Measurements from ENCODE around the gene IL6.

Gene IL6

DNA sequence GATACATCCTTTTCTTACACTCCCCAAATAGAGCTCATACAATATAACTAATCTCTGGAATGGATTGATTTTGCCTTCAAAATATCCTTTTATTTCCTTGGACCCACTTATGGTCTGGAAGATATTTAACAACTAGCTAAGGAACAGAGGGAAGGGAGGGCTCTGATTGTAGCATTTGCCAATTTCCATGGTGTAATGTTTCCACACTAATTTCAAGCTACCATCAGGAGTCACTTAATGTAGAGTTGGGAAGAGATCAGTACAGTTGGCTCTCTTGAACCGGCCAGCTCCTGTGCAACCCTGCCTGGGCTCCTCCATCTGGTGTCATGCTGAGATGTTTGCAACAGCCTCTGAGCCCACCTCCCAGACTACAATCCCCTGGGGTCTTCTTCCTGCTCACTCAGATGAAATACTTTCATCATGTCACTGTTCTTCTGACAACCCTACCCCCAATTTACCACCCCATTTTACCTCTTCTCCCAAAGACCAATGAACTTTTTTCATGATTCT, 8.0 kb upstream of the IL6 start:
- H3K4me3 ChIP-seq (ENCODE audit: low read depth in 1 of 2, low read length in 2 of 2): no peak overlapping the region
- no peaks in the 10 kb centered on the region for H3K4me1 ChIP-seq (ENCODE audit: insufficient read depth, low read length)
- no peaks in the 10 kb centered on the region for H3K79me2 ChIP-seq (ENCODE audit: insufficient read depth, low read length)
- TF ChIP-seq, protein P1, sequence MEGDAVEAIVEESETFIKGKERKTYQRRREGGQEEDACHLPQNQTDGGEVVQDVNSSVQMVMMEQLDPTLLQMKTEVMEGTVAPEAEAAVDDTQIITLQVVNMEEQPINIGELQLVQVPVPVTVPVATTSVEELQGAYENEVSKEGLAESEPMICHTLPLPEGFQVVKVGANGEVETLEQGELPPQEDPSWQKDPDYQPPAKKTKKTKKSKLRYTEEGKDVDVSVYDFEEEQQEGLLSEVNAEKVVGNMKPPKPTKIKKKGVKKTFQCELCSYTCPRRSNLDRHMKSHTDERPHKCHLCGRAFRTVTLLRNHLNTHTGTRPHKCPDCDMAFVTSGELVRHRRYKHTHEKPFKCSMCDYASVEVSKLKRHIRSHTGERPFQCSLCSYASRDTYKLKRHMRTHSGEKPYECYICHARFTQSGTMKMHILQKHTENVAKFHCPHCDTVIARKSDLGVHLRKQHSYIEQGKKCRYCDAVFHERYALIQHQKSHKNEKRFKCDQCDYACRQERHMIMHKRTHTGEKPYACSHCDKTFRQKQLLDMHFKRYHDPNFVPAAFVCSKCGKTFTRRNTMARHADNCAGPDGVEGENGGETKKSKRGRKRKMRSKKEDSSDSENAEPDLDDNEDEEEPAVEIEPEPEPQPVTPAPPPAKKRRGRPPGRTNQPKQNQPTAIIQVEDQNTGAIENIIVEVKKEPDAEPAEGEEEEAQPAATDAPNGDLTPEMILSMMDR (IDR thresholded peaks at IDR 0.05; ENCODE audit: borderline replicate concordance, extremely low read depth, low read length, poor library complexity, severe bottlenecking): no peak
- TF ChIP-seq EZH2 (IDR thresholded peaks at IDR 0.05; ENCODE audit: borderline replicate concordance, low read depth, low read length, severe bottlenecking): no peak
- H3K36me3 ChIP-seq (ENCODE audit: insufficient read depth, low read length): no peaks in the 10 kb centered on the region
- no peak for DNase-seq
- no peaks in the 10 kb centered on the region for H4K20me1 ChIP-seq (ENCODE audit: insufficient read depth, low read length)
- no peak overlapping the region for H2AFZ ChIP-seq (ENCODE audit: low read depth, low read length)
- no peak overlapping the region for H3K27ac ChIP-seq (ENCODE audit: low read length)
- peaks cover 19% of the 10 kb centered on the region for H3K27me3 ChIP-seq (ENCODE audit: insufficient read depth, low read length, poor library complexity)
- H3K9ac ChIP-seq (ENCODE audit: low read depth, low read length): no peak overlapping the region
- H3K4me2 ChIP-seq (ENCODE audit: insufficient read depth, low read length): no peak overlapping the region
- H3K9me3 ChIP-seq (ENCODE audit: insufficient read depth, low read length, severe bottlenecking): no peaks in the 10 kb centered on the region
- no peak for ATAC-seq (ENCODE audit: insufficient read depth, low read depth)

GRCh38 chr7:22720791-22721786, 5.9 kb upstream of the IL6 start:
- Histone ChIP-seq H4K20me1 (ENCODE audit: insufficient read depth, low read length) (no peaks in the 10 kb centered on the region), H2AFZ (ENCODE audit: low read depth, low read length) (no peak overlapping the region), H3K9me3 (ENCODE audit: insufficient read depth, low read length, severe bottlenecking) (no peaks in the 10 kb centered on the region), H3K27me3 (ENCODE audit: insufficient read depth, low read length, poor library complexity) (peaks cover 30% of the 10 kb centered on the region), H3K4me2 (ENCODE audit: insufficient read depth, low read length) (no peak overlapping the region), H3K4me3 (ENCODE audit: low read depth in 1 of 2, low read length in 2 of 2) (no peak overlapping the region), H3K9ac (ENCODE audit: low read depth, low read length) (no peak overlapping the region), H3K27ac (ENCODE audit: low read length) (no peak overlapping the region), H3K79me2 (ENCODE audit: insufficient read depth, low read length) (no peaks in the 10 kb centered on the region), H3K4me1 (ENCODE audit: insufficient read depth, low read length) (peaks cover under 1% of the 10 kb centered on the region; the same call in 1 of the 2 replicates), H3K36me3 (ENCODE audit: insufficient read depth, low read length) (no peaks in the 10 kb centered on the region)
- no peak for TF ChIP-seq EZH2 (IDR thresholded peaks at IDR 0.05; ENCODE audit: borderline replicate concordance, low read depth, low read length, severe bottlenecking)
- TF ChIP-seq, protein P1 (IDR thresholded peaks at IDR 0.05; ENCODE audit: borderline replicate concordance, extremely low read depth, low read length, poor library complexity, severe bottlenecking): no peak
- DNase-seq: no peak
- ATAC-seq (ENCODE audit: insufficient read depth, low read depth): no peak

GRCh38 chr7:22722536-22723180, 4.3 kb upstream of the IL6 start:
- Histone ChIP-seq H2AFZ (ENCODE audit: low read depth, low read length) (no peak overlapping the region), H3K9ac (ENCODE audit: low read depth, low read length) (no peak overlapping the region), H3K27me3 (ENCODE audit: insufficient read depth, low read length, poor library complexity) (peaks cover 45% of the 10 kb centered on the region), H3K4me3 (ENCODE audit: low read depth in 1 of 2, low read length in 2 of 2) (no peak overlapping the region), H3K9me3 (ENCODE audit: insufficient read depth, low read length, severe bottlenecking) (no peaks in the 10 kb centered on the region), H3K4me1 (ENCODE audit: insufficient read depth, low read length) (peaks cover 14% of the 10 kb centered on the region), H3K79me2 (ENCODE audit: insufficient read depth, low read length) (no peaks in the 10 kb centered on the region), H3K36me3 (ENCODE audit: insufficient read depth, low read length) (no peaks in the 10 kb centered on the region), H4K20me1 (ENCODE audit: insufficient read depth, low read length) (no peaks in the 10 kb centered on the region), H3K27ac (ENCODE audit: low read length) (no peak overlapping the region), H3K4me2 (ENCODE audit: insufficient read depth, low read length) (no peak overlapping the region)
- TF ChIP-seq, protein P1 (IDR thresholded peaks at IDR 0.05; ENCODE audit: borderline replicate concordance, extremely low read depth, low read length, poor library complexity, severe bottlenecking): no peak
- no peak for TF ChIP-seq EZH2 (IDR thresholded peaks at IDR 0.05; ENCODE audit: borderline replicate concordance, low read depth, low read length, severe bottlenecking)
- ATAC-seq (ENCODE audit: insufficient read depth, low read depth): no peak
- no peak for DNase-seq

Data from DND-41 (cell line).